ENCODE results near the gene PAQR8. TPM values are rescaled to one million over a fixed set of nuclear protein-coding genes. Genes with fewer than 3 reads are reported as not detected.

Gene PAQR8
- total and polyA plus RNA-seq, 2 of the 4 experiments (the other 2 are of a cell fraction), result 1.4 to 1.6 TPM

DNA sequence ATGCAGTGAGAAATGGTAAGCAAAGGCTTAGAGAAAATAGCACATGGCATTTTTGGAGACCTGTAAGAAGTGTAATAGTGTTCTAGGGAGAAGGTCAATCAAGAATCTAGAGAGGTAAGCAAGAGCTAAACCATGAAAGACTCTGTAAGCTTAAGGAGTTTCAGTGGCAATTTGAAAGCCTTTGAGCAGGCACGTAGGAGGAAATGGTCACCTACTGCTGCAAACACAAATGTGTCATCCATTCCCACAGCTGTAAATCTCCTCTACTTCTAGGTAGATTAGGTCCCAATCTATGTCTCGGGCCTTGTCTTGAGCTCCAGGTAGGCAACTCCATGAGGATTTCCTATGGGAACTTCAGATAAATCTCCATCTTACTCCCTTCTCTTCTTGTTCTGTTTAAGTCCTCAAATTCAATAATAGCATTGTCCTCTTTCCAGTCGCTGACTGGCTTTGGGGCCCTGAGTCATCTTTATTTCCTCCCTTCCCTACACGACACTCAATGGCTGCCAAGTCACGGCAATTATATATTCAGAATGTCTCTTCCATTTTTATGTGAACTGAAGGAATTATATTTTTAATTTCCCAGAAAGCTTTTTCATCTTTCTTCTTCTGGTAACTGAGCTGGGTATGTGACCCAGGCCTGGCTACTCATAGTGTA lies 24.2 kb upstream of the PAQR8 start:
- Histone ChIP-seq H2BK15ac (ENCODE audit: low read depth, low read length) (no peak overlapping the region), H3K9me3 (ENCODE audit: control insufficient read depth, insufficient read depth, low read length) (no peaks in the 10 kb centered on the region), H3K27me3 (ENCODE audit: control insufficient read depth, insufficient read depth, low read length) (peaks cover 2% of the 10 kb centered on the region), H3K56ac (ENCODE audit: extremely low read depth, insufficient read depth, low read length) (no peak overlapping the region), H3K18ac (ENCODE audit: low read depth, low read length) (no peak overlapping the region), H3K27ac (ENCODE audit: insufficient read depth, low read length) (no peak overlapping the region), H3K4me2 (ENCODE audit: low read depth, low read length) (no peak overlapping the region), H2AK9ac (replicated peaks; ENCODE audit: low read depth, low read length, poor library complexity) (no peak overlapping the region), H3K4ac (ENCODE audit: low read depth, low read length) (no peak overlapping the region), H4K20me1 (ENCODE audit: insufficient read depth, low read length) (no peaks in the 10 kb centered on the region), H2BK120ac (ENCODE audit: low read depth, low read length) (no peak overlapping the region), H2AFZ (replicated peaks; ENCODE audit: low read length, poor library complexity) (no peak overlapping the region), H4K91ac (ENCODE audit: insufficient read depth, low read depth, low read length) (no peak overlapping the region), H3K4me1 (ENCODE audit: control insufficient read depth, insufficient read depth, low read length) (peaks cover 4% of the 10 kb centered on the region; the same call in 1 of the 2 replicates), H3K79me1 (ENCODE audit: low read depth in 1 of 2, low read length in 2 of 2) (no peaks in the 10 kb centered on the region), H3K9ac (ENCODE audit: low read depth, low read length) (no peak overlapping the region), H4K8ac (ENCODE audit: low read depth in 2 of 2, low read length in 2 of 2) (no peak overlapping the region), H2BK20ac (ENCODE audit: low read depth, low read length) (no peak overlapping the region), H2BK5ac (ENCODE audit: low read depth, low read length, poor library complexity, severe bottlenecking) (no peak overlapping the region), H4K5ac (ENCODE audit: low read depth, low read length) (no peak overlapping the region), H3K4me3 (ENCODE audit: insufficient read depth, low read depth, low read length) (no peak overlapping the region), H3K23ac (ENCODE audit: low read depth, low read length) (no peak overlapping the region), H3K14ac (replicated peaks; ENCODE audit: low read depth, low read length) (no peak overlapping the region), H3K36me3 (ENCODE audit: control insufficient read depth, insufficient read depth, low read length) (no peaks in the 10 kb centered on the region), H2AK5ac (ENCODE audit: low read depth, low read length) (no peak overlapping the region), H3K9me1 (ENCODE audit: insufficient read depth, low read length) (no peaks in the 10 kb centered on the region)
- BruUV-seq (replicated peaks), result no TSS peak
- ATAC-seq (ENCODE audit: low read depth) (no peak), DNase-seq (no peak)
- POLR2A ChIA-PET (ENCODE audit: unreplicated experiment), result interaction anchor here (0.5 to 1.0 kb wide), 2 partner anchors 8 to 15 kb away, joined by 3 read pairs; no protein-coding TSS in a partner anchor
- CTCF ChIA-PET, result interaction anchor here (0.6 to 2.4 kb wide), 2 partner anchors 14 to 1902 kb away, joined by 3 to 8 read pairs; no protein-coding TSS in a partner anchor
- 100% methylated on average over 1 of the region's 5 CpGs; no CpG with 5 or more reads in 1 of the 2 experiments for WGBS, 2 experiments (ENCODE audit: extremely low coverage in 2 of 2, insufficient read length in 1 of 2)
- intact Hi-C loops (cut with micrococcal nuclease), result no loop called here
- in situ Hi-C loops (cut with MboI; ENCODE audit: low sequenced_read_pairs), result no loop called here
- TF ChIP-seq RCOR1 (IDR thresholded peaks at IDR 0.05; ENCODE audit: insufficient replicate concordance, low read length) (no peak), RAD21 (IDR thresholded peaks at IDR 0.05; ENCODE audit: low read length) (no peak), MAFK (IDR thresholded peaks at IDR 0.05; ENCODE audit: low read depth, low read length) (no peak)
- dilution Hi-C loops (cut with HindIII; ENCODE audit: low sequenced_read_pairs, unreplicated experiment), result no loop called here
